DND-41 (cell line): ENCODE measurements around the gene PANK4.

Source experiments
- CTCF ChIP-seq: IDR thresholded peaks from 2 replicates; pipeline ENCODE4 v1.5.1; 2012; ENCODE audit warnings: borderline replicate concordance, low read length, moderate library complexity, mild to moderate bottlenecking; ENCODE audit not compliant: poor library complexity, severe bottlenecking; ENCODE audit errors: extremely low read depth
- EZH2 ChIP-seq: IDR thresholded peaks from 3 replicates; pipeline ENCODE4 v1.6.1; 2012; ENCODE audit warnings: borderline replicate concordance, low read depth, mild to moderate bottlenecking, moderate library complexity, low read length, inconsistent platforms; ENCODE audit not compliant: severe bottlenecking

DNA sequence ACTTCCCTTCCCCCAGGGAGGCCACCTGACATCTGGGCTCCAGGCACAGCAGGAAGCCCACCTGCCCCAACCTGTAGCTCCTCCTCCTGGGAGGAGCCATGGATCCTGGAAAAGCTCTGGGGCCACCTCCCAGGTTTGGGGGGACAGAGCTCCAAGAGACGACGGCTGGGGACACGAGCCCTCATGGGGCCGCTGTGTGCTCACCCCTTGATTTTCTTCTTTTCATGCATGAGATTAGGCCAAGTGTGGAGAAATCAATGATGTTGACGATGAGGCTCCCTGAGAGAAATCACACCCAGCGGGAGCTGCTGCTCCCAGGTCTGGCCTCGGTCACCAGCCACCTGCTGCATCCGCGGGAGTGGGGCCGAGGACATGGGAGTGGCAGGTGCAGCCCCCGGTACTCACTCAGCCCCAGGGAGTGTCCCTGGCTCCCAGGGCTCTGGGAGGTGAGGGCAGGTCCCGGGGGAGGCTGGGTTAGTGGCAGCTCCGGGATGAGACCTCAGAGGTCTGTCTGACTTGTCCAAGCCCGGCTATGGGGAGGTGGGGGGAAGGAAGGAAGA lies 38.5 kb upstream of the PANK4 start:
- TF ChIP-seq CTCF (no peak), EZH2 (no peak)
